Dedifferentiated amniotic fluid mesenchymal stem cell (primary cell): Measurements from ENCODE around the gene CCDC150.
"Not testable (repeated sequence)": the region's sequence is repeated elsewhere in the genome, so short reads cannot be mapped to it uniquely, and the experiment has no call there.

Experiments used
- DNase-seq: peaks from one replicate; pipeline ENCODE4 v3.0.0-alpha.2; 2016; ENCODE audit errors: extremely low spot score

Gene CCDC150

DNA sequence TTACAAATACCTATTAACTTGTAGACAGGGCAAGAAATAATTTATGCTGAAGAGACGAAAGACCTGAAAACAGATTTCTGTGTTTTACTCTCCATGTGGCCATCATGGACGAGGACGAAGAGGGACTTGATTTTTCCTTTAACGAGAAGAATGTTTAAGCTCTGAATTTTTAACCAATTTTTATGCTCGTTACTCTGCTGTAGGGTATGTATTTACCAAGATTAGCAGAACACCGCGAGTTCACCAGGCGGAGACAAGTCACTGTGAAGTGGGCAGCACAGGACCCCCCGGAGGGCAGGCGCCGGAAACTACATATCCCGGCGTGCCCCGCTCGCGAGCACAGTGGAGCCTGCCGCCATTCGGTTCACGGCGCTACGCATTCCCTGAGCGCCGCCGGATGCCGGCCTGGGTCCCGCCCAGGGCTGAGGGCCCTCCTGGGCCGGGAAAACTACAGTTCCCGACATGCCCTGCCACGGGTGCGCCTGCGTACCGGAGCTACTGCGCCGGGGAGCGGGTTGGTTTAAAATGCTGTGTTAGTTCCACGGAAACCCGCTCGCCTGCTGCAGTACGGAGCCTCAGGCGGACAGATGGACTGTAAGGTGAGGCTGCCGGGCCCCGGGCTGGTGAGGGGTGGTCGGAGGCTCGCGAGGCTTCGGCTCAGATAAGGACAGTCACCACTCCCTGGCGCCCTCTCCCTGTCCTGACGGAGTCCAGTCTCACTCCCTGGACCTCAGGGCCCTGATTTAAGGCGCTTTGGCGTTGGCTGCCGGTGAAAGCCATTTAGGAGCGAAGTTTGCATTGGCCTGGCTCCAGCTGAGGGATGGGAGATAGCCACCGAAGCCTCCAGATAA, at the start of gene CCDC150:
Gene CCDC150, plus strand, starts transcription at position 536 of the 851 bp plus-strand sequence. Its CDS starts 52 bp downstream, at position 588.
- DNase-seq: peak; percentile 92

DNA sequence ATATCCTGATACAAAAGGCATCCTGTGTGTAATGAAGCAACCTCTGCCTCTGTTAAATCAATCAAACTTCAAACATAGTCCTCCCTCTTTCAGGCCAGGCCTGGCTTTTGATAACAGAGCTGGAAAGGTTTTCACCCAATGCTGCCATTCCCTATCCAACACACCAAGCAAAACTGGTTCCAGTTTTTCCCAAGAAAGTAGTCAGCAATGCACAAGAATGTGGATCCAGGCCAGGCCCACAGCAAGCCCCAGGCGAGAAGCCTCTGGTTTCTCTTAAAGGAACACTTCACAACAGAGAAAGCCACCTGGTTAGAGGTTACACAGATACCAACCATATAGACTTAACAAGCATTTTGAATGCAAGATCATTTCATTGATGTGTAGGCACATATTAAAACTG, 49.2 kb upstream of the CCDC150 start:
- peak; percentile 51 for DNase-seq

- DNase-seq: no peak
Measured at GRCh38 chr2:196591004-196591403, 48.5 kb upstream of the CCDC150 start.

GRCh38 chr2:196591621-196592022, 47.9 kb upstream of the CCDC150 start:
- no peak for DNase-seq

DNA sequence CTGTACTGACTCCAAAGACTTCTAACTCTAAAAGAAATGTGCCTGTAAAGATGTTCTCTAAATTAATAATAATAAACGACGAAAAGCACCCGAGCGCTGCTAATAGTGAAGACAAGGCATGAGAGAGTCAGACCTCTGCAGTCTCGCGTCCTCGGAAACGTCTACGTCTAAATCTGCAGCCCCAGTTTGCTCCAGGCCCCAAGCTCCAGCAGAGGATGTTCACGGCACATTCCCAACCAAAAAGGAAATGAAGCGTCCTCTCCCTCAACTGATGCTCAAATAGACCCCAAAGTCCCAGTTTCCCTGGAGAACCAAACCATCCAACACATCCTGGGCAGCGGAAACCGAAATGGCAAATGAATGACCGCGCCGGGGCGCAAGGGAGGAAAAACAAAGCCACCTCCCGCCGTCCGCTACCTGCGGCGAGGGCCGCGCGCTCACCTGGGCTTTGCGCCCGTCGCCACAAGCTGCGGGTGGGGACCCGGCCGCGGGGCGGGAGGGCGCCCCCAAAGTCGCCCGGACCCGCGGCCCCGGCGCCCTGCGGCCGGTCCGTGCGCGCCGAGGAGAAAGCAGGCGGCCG, 47.1 kb upstream of the CCDC150 start:
- peak; percentile 27 for DNase-seq

DNA sequence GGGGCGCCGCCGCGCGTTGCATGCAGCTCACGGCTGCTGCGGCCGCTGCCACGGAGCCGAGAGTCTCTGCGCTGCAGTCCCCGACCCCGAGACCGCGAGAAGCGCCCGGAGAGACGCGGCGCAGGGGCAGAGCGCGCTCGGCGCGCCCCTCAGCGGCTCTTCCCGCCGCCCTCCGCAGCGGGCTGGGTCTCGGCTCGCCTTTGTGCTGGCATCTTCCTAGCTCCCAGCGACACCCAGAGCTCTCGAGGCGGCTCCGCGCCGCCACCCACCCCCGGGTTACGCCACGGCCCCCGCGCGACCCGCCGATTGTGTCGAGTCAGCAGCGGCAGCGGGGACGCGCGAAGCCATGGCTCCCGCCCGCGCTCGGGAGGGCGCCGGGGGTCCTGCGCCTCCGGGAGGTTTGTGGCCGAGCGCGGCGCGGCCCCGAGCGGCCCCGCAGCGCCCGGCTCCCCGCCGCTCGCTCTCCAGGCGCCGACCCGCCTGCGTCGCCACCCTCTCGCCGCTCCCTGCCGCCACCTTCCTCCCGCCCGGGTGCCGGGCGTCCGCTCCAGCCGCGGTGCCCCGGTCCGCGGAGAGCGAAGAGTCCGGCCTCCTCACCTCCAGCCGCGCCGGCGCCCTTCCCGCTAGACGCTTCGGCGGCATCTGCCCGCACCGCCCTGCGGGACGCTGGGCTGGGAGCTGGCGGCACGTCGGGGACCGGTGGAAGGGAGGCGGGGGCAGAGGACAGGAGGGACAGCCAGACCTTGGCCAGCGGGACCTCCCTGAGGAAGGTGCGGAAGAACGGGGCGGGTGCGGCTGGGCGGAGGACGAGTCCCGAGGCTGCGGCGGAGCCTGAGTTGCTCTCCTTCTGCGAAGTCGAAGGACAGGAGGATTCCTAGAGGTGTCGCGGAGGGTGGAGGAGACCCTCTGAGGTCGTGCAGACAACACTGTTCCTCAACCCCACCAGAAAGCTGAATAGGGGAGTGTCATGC, 46.3 kb upstream of the CCDC150 start, which contains the start of gene HECW2:
Gene HECW2, minus strand, starts transcription at position 644 of the 971 bp plus-strand sequence.
- DNase-seq: peak; percentile 47

GRCh38 chr2:196594158-196594557, 45.4 kb upstream of the CCDC150 start:
- no peak for DNase-seq

- DNase-seq: no peak
Measured at GRCh38 chr2:196597531-196597930, 42.0 kb upstream of the CCDC150 start.

DNA sequence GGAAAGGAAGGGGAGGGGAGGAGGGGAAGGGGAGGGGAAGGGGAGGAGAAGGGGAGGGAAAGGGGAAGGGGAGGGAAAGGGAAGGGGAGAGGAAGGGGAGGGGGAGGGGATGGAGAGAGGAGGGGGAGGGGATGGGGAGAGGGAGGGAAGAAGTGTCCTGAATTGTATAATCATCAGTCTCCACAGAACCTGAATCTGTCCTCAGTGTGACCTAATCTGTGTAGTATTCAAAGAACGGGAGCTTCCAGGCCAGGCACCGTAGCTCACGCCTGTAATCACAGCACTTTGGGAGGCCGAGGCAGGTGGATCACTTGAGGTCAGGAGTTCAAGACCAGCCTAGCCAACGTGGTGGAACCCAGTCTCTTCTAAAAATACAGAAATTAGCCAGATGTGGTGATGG, 41.1 kb upstream of the CCDC150 start:
- no peak for DNase-seq

- DNase-seq: no peak
Measured at GRCh38 chr2:196598846-196599245, 40.7 kb upstream of the CCDC150 start.

- DNase-seq: peak; percentile 99
Measured at GRCh38 chr2:196601430-196602306, 37.8 kb upstream of the CCDC150 start.

DNA sequence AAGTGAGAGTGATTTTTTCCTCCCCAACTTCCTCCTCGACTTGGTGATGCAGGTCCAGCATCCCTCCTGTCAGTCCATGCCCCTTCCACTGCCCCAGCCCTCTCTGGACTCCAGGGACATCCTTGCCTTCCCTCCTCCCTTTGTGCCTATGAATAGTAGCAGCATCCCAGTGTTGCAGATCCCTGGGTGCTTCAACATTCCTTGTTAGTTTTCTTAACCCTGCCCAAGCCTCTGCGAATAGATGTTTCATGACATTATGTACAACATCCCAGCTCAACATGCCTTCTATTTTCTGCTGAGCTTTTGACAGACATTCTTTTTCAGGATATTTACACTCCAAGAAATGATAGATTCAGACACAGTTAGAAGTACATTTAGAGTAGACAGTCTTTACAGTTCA, 35.3 kb upstream of the CCDC150 start:
- no peak for DNase-seq

DNA sequence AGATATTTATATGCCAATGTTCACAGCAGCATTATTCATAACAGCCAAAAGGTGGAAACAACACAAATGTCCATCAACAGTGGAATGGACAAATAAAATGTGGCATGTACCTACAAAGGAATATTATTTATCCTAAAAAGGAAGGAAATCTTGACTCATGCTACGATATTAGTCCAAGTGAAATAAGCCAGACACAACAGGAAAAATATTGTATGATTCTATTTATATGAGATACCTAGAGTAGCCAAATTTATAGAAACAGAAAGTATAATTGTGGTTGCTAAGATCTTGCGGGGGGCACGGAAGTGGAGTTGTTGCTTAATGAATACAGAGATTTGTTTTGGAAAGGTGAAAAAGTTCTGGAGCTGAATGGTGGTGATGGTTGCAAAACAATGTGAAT, 33.0 kb upstream of the CCDC150 start:
- no peak for DNase-seq

- peak; percentile 54 for DNase-seq
Measured at GRCh38 chr2:196607073-196607472, 32.4 kb upstream of the CCDC150 start.

DNA sequence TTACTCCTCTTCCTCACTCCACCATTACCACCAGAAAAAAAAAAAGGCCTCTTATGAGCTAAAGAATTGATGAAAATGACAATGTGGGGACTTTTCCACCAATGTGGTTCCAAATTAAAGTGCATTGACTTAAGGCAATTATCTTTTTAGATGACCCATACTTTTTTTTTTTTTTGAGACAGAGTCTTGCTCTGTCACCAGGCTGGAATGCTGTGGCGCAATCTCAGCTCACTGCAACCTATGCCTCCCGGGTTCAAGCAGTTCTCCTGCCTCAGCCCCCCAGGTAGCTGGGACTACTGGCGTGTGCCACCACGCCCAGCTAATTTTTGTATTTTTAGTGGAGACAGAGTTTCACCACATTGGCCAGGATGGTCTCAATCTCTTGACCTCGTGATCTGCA, 31.6 kb upstream of the CCDC150 start:
- DNase-seq: not testable (repeated sequence)

DNA sequence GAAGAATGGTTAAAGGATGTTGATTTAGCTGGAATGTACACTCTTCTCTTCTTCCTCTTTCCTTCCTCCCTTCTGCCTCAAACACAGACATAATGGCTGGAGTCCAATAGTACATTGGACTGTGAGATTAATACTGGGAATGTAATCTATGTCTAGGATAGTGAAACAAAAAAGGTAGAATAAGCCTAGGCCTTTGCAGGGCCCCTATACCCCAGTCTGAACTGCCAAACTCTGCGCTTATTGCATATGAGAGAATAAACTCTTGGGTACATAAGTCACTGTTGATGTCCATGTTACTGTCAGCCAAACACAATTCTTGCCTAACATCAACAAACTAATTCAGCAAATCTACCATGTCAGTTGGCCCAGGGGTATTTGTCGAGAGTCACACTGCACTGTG, 29.7 kb upstream of the CCDC150 start:
- DNase-seq: no peak

DNA sequence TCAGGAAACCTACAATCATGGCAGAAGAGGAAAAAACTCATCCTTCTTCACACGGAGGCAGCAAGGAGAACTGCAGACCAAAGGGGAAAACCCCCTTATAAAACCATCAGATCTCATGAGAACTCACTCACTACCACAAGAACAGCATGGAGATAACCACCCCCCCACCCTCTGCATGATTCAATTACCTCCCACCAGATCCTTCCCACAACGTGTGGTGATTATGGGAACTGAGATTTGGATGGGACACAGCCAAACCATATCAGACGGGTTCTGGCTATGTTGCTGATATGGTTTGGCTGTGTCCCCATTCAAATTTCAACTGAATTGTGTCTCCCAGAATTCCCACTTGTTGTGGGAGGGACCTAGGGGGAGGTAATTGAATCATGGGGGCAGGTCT, 28.7 kb upstream of the CCDC150 start:
- DNase-seq: no peak

GRCh38 chr2:196613302-196613701, 26.2 kb upstream of the CCDC150 start:
- DNase-seq: no peak

GRCh38 chr2:196617430-196617829, 22.1 kb upstream of the CCDC150 start:
- DNase-seq: no peak

DNA sequence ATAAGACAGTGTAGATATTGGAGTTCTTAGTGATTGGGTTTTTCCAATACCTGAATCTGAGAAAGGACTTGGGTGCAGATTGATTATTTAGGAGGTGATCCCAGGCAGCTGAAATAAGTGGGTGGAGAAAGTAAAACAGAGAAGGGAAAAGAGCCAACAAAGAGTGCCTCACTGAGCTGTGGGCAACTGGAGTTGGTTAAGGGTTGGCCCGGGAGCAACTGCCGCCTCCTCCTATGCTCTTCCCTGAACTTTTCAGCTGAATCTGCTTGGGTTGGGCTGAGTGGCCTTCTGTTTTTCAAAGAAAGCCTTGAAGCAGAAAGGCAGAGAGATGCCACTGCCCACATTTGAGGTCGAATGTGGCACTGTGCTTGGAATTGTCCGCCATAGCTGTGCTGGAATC, 20.9 kb upstream of the CCDC150 start:
- DNase-seq: no peak

DNA sequence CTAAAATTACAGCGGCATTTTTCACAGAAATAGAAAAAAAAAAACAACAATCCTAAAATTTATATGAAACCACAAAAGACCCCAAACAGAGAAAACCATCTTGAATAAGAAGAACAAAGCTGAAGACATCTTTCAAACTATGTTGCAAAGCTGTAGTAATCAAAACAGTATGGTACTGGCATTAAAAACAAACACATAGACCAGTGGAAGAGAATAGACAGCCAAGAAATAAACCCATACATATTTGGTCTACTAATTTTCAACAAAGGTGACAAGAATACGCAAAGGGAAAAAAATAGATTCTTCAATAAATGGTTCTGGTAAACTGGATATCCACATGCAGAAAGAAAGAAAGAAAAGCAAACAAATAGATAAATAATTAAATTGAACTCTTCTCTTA, 9.0 kb upstream of the CCDC150 start:
- DNase-seq: no peak
